KMS-11 (cell line): Measurements from ENCODE around the gene ADGB.

Source experiments
- H2AFZ ChIP-seq: fragments of 200-600 bp; sonication (generic); 2 replicates; pipeline ENCODE4 v1.6.1; 2016; ENCODE audit warnings: antibody characterized with exemption, mixed run types, low read depth
- H3K27ac ChIP-seq: fragments of 200-600 bp; sonication (generic); 2 replicates; pipeline ENCODE4 v1.6.1; 2016; ENCODE audit warnings: mild to moderate bottlenecking, mixed run types
- H3K27me3 ChIP-seq: fragments of 200-600 bp; sonication (generic); 2 replicates; pipeline ENCODE4 v1.6.1; 2017; ENCODE audit warnings: mild to moderate bottlenecking, low read depth, mixed run types, moderate library complexity; ENCODE audit not compliant: insufficient read depth
- H3K36me3 ChIP-seq: fragments of 200-600 bp; sonication (generic); 2 replicates; pipeline ENCODE4 v1.6.1; 2017; ENCODE audit warnings: mild to moderate bottlenecking, mixed run types; ENCODE audit not compliant: insufficient read depth
- H3K4me1 ChIP-seq: fragments of 200-600 bp; sonication (generic); 2 replicates; pipeline ENCODE4 v1.6.1; 2016; ENCODE audit warnings: mild to moderate bottlenecking, low read depth, mixed run types; ENCODE audit not compliant: poor library complexity, severe bottlenecking
- H3K4me2 ChIP-seq: fragments of 200-600 bp; sonication (generic); 2 replicates; pipeline ENCODE4 v1.7.0; 2016; ENCODE audit warnings: mild to moderate bottlenecking, mixed run types
- H3K4me3 ChIP-seq: fragments of 200-600 bp; sonication (generic); IDR thresholded peaks from 2 replicates; pipeline ENCODE4 v1.6.1; 2017; ENCODE audit warnings: low read depth, low read length, mixed read lengths; ENCODE audit not compliant: insufficient read depth
- H3K79me2 ChIP-seq: fragments of 200-600 bp; sonication (generic); 2 replicates; pipeline ENCODE4 v1.6.1; 2016; ENCODE audit warnings: low read depth, mixed run types; ENCODE audit not compliant: insufficient read depth
- H3K9ac ChIP-seq: fragments of 200-600 bp; sonication (generic); 2 replicates; pipeline ENCODE4 v1.6.1; 2016; ENCODE audit warnings: mild to moderate bottlenecking, mixed run types
- H4K20me1 ChIP-seq: fragments of 200-600 bp; sonication (generic); 2 replicates; pipeline ENCODE4 v1.6.1; 2016; ENCODE audit warnings: mild to moderate bottlenecking, mixed run types; ENCODE audit not compliant: insufficient read depth
- TF ChIP-seq, protein P1 (sequence below): fragments of 200-600 bp; sonication (generic); conservative IDR thresholded peaks from 2 replicates; pipeline ENCODE4 v1.6.1; 2017; ENCODE audit warnings: low read depth, mild to moderate bottlenecking, antibody characterized with exemption, low read length, moderate library complexity, mixed read lengths

The ADGB gene

GRCh38 chr6:146860583-146860982 lies 261.8 kb downstream of the ADGB start:
- no peak overlapping the region for H2AFZ ChIP-seq
- no peaks in the 10 kb centered on the region for H3K27me3 ChIP-seq
- TF ChIP-seq, protein P1, sequence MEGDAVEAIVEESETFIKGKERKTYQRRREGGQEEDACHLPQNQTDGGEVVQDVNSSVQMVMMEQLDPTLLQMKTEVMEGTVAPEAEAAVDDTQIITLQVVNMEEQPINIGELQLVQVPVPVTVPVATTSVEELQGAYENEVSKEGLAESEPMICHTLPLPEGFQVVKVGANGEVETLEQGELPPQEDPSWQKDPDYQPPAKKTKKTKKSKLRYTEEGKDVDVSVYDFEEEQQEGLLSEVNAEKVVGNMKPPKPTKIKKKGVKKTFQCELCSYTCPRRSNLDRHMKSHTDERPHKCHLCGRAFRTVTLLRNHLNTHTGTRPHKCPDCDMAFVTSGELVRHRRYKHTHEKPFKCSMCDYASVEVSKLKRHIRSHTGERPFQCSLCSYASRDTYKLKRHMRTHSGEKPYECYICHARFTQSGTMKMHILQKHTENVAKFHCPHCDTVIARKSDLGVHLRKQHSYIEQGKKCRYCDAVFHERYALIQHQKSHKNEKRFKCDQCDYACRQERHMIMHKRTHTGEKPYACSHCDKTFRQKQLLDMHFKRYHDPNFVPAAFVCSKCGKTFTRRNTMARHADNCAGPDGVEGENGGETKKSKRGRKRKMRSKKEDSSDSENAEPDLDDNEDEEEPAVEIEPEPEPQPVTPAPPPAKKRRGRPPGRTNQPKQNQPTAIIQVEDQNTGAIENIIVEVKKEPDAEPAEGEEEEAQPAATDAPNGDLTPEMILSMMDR, result no peak
- no peak overlapping the region for H3K4me3 ChIP-seq
- no peaks in the 10 kb centered on the region for H3K36me3 ChIP-seq
- H4K20me1 ChIP-seq, result no peaks in the 10 kb centered on the region
- H3K79me2 ChIP-seq, result no peaks in the 10 kb centered on the region
- H3K27ac ChIP-seq, result no peak overlapping the region
- H3K4me1 ChIP-seq, result peaks cover 5% of the 10 kb centered on the region
- no peak overlapping the region for H3K4me2 ChIP-seq
- no peak overlapping the region for H3K9ac ChIP-seq

GRCh38 chr6:146861029-146861563 lies 262.3 kb downstream of the ADGB start:
- Histone ChIP-seq H3K79me2 (no peaks in the 10 kb centered on the region), H3K9ac (no peak overlapping the region), H3K27me3 (no peaks in the 10 kb centered on the region), H3K4me3 (no peak overlapping the region), H4K20me1 (no peaks in the 10 kb centered on the region), H2AFZ (no peak overlapping the region), H3K4me2 (no peak overlapping the region), H3K36me3 (no peaks in the 10 kb centered on the region), H3K4me1 (peaks cover 5% of the 10 kb centered on the region), H3K27ac (no peak overlapping the region)
- TF ChIP-seq, protein P1, result no peak

DNA sequence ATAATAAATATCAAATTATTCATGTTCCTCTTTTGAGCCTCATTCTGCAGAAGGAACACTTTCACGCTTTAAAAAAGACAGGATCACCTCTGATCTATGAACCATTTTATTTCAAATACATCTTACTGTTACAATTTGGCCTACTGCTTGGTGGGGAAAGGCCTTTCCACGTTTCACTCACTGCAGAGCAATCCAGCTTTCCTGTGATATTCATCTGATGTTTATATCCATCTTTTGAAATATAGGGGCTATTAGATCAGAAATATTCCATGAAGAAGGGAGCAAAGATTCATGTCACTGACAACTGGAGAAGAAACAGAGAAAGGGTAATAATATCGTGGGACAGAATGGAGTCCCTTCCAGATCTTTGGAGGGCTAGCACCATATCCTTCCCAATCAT lies 262.9 kb downstream of the ADGB start:
- TF ChIP-seq, protein P1, result no peak
- no peak overlapping the region for H3K4me3 ChIP-seq
- H3K27ac ChIP-seq, result no peak overlapping the region
- H3K27me3 ChIP-seq, result no peaks in the 10 kb centered on the region
- H3K9ac ChIP-seq, result no peak overlapping the region
- H2AFZ ChIP-seq, result no peak overlapping the region
- H3K36me3 ChIP-seq, result no peaks in the 10 kb centered on the region
- H3K79me2 ChIP-seq, result no peaks in the 10 kb centered on the region
- H3K4me1 ChIP-seq, result peaks cover 5% of the 10 kb centered on the region
- H3K4me2 ChIP-seq, result no peak overlapping the region
- H4K20me1 ChIP-seq, result no peaks in the 10 kb centered on the region

DNA sequence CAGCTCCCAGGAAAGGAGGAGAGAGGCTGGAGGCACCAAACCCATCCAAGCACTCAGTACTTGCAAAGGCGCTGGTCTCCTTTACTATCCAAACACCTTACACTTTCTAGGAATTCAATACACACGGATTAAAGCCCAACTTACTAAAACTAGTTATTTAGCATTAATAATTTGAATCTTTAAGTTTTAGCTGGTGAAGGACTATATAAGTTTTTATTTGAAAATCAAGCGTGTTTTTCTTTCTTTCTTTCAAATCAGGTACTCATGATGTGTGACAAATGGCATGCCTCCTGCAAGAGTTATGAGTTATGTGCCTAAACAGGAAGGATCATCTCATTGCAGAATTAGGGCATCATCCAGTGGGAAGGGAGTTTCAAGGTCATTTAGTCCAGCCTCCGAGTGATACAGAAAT lies 263.7 kb downstream of the ADGB start:
- Histone ChIP-seq H3K4me2 (no peak overlapping the region), H3K27me3 (no peaks in the 10 kb centered on the region), H4K20me1 (no peaks in the 10 kb centered on the region), H3K9ac (no peak overlapping the region), H3K27ac (no peak overlapping the region), H3K36me3 (no peaks in the 10 kb centered on the region), H3K4me1 (peaks cover 5% of the 10 kb centered on the region), H3K4me3 (no peak overlapping the region), H3K79me2 (no peaks in the 10 kb centered on the region), H2AFZ (no peak overlapping the region)
- TF ChIP-seq, protein P1, result no peak

- Histone ChIP-seq H3K9ac (no peak overlapping the region), H3K4me3 (no peak overlapping the region), H3K4me1 (no peaks in the 10 kb centered on the region), H4K20me1 (no peaks in the 10 kb centered on the region), H3K27ac (no peak overlapping the region), H2AFZ (no peak overlapping the region), H3K27me3 (no peaks in the 10 kb centered on the region), H3K79me2 (no peaks in the 10 kb centered on the region), H3K36me3 (no peaks in the 10 kb centered on the region), H3K4me2 (no peak overlapping the region)
- TF ChIP-seq, protein P1, result no peak
Observed at GRCh38 chr6:146864300-146864699, 265.5 kb downstream of the ADGB start.
